Measurements from ENCODE around the gene TBL1XR1.
"Not testable (repeated sequence)": the region's sequence is repeated elsewhere in the genome, so short reads cannot be mapped to it uniquely, and the experiment has no call there.

TBL1XR1 gene

GRCh38 chr3:177147790-177148189 is 49.5 kb downstream of the TBL1XR1 start:
- DNase-seq = no peak
- intact Hi-C loops (cut with DNase I) = no loop called here

- no peak for DNase-seq
- intact Hi-C loops (cut with DNase I) = no loop called here
Observed at GRCh38 chr3:177146646-177147045, 50.6 kb downstream of the TBL1XR1 start.

- DNase-seq = no peak
- intact Hi-C loops (cut with DNase I) = no loop called here
Observed at GRCh38 chr3:177145954-177146353, 51.3 kb downstream of the TBL1XR1 start.

- DNase-seq = no peak
- intact Hi-C loops (cut with DNase I) = no loop called here
Observed at GRCh38 chr3:177145381-177145780, 51.9 kb downstream of the TBL1XR1 start.

- intact Hi-C loops (cut with DNase I) = no loop called here
- DNase-seq = no peak
Observed at GRCh38 chr3:177144922-177145321, 52.4 kb downstream of the TBL1XR1 start.

- intact Hi-C loops (cut with DNase I) = no loop called here
- no peak for DNase-seq
Observed at GRCh38 chr3:177141899-177142646, 55.2 kb downstream of the TBL1XR1 start.

- no peak for DNase-seq
- intact Hi-C loops (cut with DNase I) = no loop called here
Observed at GRCh38 chr3:177141471-177141870, 55.8 kb downstream of the TBL1XR1 start.

- intact Hi-C loops (cut with DNase I); DNase-seq: not testable (repeated sequence)
Observed at GRCh38 chr3:177139220-177139619, 58.1 kb downstream of the TBL1XR1 start.

- no peak for DNase-seq
- intact Hi-C loops (cut with DNase I) = no loop called here
Observed at GRCh38 chr3:177137774-177138705, 59.2 kb downstream of the TBL1XR1 start.

- no peak for DNase-seq
- intact Hi-C loops (cut with DNase I) = no loop called here
Observed at GRCh38 chr3:177136741-177137140, 60.5 kb downstream of the TBL1XR1 start.

- no peak for DNase-seq
- intact Hi-C loops (cut with DNase I) = no loop called here
Observed at GRCh38 chr3:177135841-177136492, 61.3 kb downstream of the TBL1XR1 start.

GRCh38 chr3:177134816-177135210 is 62.5 kb downstream of the TBL1XR1 start:
- intact Hi-C loops (cut with DNase I) = no loop called here

GRCh38 chr3:177133860-177134815 is 63.1 kb downstream of the TBL1XR1 start:
- intact Hi-C loops (cut with DNase I) = no loop called here

More at GRCh38 chr3:177134816-177135210, 62.5 kb downstream of the TBL1XR1 start:
- no peak for DNase-seq

GRCh38 chr3:177131927-177132636 is 65.2 kb downstream of the TBL1XR1 start:
- no peak for DNase-seq
- intact Hi-C loops (cut with DNase I) = no loop called here

More at GRCh38 chr3:177133860-177134815, 63.1 kb downstream of the TBL1XR1 start:
- no peak for DNase-seq

GRCh38 chr3:177127008-177127407 is 70.3 kb downstream of the TBL1XR1 start:
- DNase-seq = no peak
- intact Hi-C loops (cut with DNase I) = loop anchor here (10.0 kb wide), 1 partner anchor 58 kb away; no protein-coding TSS in a partner anchor

GRCh38 chr3:177126015-177126773 is 71.1 kb downstream of the TBL1XR1 start:
- no peak for DNase-seq
- intact Hi-C loops (cut with DNase I) = loop anchor here (10.0 kb wide), 1 partner anchor 59 kb away; no protein-coding TSS in a partner anchor

- intact Hi-C loops (cut with DNase I) = loop anchor here (10.0 kb wide), 1 partner anchor 60 kb away; no protein-coding TSS in a partner anchor
Observed at GRCh38 chr3:177124882-177125281, 72.4 kb downstream of the TBL1XR1 start.

GRCh38 chr3:177123822-177124221 is 73.5 kb downstream of the TBL1XR1 start:
- no peak for DNase-seq
- intact Hi-C loops (cut with DNase I) = loop anchor here (10.0 kb wide), 1 partner anchor 61 kb away; no protein-coding TSS in a partner anchor

More at GRCh38 chr3:177124882-177125281, 72.4 kb downstream of the TBL1XR1 start:
- no peak for DNase-seq

Measured in posterior cingulate gyrus (tissue), 11 donors.